ENCODE results near the gene ITGB8.

Gene ITGB8

DNA sequence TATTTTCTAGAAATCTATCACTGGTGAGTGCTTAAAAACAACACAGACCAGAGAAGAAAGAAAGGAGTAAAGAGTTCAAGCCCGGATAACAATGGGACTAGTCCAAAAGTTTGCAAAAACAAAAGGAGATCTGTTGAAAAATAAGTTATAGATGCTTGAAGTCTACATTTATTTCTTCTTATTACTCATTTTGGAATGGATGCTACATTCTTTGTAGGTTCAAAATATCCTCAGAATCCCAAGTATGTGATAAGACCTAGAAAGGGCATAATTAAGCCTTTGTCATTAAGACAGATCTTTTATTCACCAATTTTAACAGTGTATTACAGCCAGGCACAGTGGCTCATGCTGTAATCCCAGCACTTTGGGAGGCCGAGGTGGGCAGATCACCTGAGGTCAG is 42.7 kb upstream of the ITGB8 start:
- POLR2A ChIA-PET: no interaction called here
- TF ChIP-seq, protein P1, sequence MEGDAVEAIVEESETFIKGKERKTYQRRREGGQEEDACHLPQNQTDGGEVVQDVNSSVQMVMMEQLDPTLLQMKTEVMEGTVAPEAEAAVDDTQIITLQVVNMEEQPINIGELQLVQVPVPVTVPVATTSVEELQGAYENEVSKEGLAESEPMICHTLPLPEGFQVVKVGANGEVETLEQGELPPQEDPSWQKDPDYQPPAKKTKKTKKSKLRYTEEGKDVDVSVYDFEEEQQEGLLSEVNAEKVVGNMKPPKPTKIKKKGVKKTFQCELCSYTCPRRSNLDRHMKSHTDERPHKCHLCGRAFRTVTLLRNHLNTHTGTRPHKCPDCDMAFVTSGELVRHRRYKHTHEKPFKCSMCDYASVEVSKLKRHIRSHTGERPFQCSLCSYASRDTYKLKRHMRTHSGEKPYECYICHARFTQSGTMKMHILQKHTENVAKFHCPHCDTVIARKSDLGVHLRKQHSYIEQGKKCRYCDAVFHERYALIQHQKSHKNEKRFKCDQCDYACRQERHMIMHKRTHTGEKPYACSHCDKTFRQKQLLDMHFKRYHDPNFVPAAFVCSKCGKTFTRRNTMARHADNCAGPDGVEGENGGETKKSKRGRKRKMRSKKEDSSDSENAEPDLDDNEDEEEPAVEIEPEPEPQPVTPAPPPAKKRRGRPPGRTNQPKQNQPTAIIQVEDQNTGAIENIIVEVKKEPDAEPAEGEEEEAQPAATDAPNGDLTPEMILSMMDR (IDR thresholded peaks at IDR 0.05; ENCODE audit: control extremely low read depth, extremely low read depth, low read depth, missing control alignments): no peak
- CTCF ChIA-PET: interaction anchor here (1.2 to 1.5 kb wide), 2 partner anchors 11 to 21 kb away, joined by 3 to 5 read pairs; no protein-coding TSS in a partner anchor
- DNase-seq (ENCODE audit: extremely low spot score): no peak

DNA sequence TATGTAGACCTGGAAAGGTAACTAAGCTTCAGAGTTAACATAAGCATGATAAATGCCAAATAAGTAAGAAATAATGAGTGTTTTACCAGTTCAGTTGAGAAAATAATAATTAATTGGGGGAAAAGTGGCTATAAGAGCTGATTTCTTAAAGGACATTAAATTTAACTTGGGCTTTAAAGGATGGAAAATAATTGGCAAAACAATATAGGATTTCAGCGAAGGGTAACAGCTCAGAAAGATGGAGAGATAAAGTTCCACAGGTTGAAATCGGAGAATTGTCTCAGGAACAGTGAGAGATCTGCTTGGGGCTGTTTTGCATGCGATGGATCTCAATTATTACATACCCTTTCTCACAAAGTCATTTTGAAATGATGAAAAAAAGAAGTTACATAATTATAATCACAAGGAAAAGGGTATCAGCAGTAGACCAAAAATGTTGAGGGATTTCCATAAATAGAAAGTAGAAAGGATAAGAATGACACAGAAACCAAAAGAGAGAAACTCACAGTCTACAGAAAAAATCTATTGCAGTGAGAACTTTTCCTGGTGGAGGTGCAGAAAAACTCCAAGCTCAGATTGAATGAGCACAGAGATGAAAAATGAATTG is 40.1 kb upstream of the ITGB8 start:
- POLR2A ChIA-PET: no interaction called here
- TF ChIP-seq, protein P1 (IDR thresholded peaks at IDR 0.05; ENCODE audit: control extremely low read depth, extremely low read depth, low read depth, missing control alignments): no peak
- CTCF ChIA-PET: interaction anchor here (1.0 to 4.4 kb wide), 2 partner anchors 10 to 25 kb away, joined by 3 to 22 read pairs; no protein-coding TSS in a partner anchor
- DNase-seq (ENCODE audit: extremely low spot score): no peak

DNA sequence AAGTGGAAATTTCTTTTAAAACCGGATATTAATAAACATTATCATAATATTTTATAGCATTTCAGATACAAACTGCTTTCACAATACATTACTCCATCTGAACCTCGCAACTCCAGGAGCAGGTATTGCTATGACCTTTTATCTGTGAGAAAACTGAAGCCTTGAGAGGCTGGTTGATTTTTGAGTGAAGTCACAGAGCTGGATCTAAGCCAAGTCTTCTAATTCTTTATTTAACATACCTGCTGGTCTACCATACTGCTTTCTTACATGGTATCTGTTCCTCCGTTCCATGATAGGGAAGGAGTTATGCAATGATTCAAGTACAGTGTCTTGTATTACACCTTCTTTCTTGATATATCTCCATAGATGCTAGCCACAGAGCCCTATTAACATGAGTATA is 37.4 kb upstream of the ITGB8 start:
- ChIA-PET CTCF (no interaction called here), POLR2A (no interaction called here)
- DNase-seq (ENCODE audit: extremely low spot score): no peak
- TF ChIP-seq, protein P1 (IDR thresholded peaks at IDR 0.05; ENCODE audit: control extremely low read depth, extremely low read depth, low read depth, missing control alignments): no peak

DNA sequence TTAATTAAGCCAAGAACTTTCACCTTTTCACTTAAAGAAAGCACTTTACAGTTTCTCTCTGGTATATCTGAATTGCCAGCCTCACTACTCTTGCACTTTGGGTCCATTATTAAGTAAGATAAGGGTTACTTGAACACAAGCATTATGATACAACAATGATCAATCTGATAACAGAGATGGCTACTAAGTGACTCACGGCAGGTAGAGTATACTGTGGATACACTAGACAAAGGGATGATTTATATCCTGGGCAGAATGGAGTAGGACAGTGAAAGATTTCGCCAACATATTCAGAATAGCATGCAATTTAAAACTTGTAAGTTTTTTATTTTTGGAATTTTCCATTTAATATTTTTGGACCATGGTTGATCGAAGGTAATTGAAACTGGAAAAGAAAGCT is 34.3 kb upstream of the ITGB8 start:
- no peak for DNase-seq (ENCODE audit: extremely low spot score)
- TF ChIP-seq, protein P1 (IDR thresholded peaks at IDR 0.05; ENCODE audit: control extremely low read depth, extremely low read depth, low read depth, missing control alignments): no peak
- POLR2A ChIA-PET: no interaction called here
- CTCF ChIA-PET: interaction anchor here (1.0 to 2.0 kb wide), 2 partner anchors 10 to 46 kb away, joined by 3 to 4 read pairs; no protein-coding TSS in a partner anchor

DNA sequence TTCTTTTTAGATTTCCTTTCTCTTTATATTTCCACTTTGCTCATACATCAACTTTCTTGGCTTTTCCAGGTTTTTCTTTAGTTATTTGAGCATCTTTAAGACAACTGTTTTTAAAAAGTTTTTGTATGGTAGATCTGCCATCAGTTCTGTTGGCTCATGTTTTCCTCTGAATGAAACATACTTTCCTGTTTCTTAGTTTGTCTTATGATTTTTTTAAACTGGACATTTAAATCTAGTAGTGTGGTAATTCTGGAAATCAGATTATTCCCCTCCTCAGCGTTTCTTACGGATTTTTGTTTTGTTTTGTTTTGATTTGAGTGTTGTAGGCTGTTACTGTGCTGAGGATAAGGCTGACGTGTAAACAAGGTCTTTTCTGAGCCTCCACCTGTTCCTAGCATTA is 33.8 kb upstream of the ITGB8 start:
- no peak for DNase-seq (ENCODE audit: extremely low spot score)
- POLR2A ChIA-PET: no interaction called here
- TF ChIP-seq, protein P1 (IDR thresholded peaks at IDR 0.05; ENCODE audit: control extremely low read depth, extremely low read depth, low read depth, missing control alignments): no peak
- CTCF ChIA-PET: interaction anchor here (0.9 to 2.0 kb wide), 3 partner anchors 10 to 77 kb away, joined by 3 to 4 read pairs (median 3); no protein-coding TSS in a partner anchor

DNA sequence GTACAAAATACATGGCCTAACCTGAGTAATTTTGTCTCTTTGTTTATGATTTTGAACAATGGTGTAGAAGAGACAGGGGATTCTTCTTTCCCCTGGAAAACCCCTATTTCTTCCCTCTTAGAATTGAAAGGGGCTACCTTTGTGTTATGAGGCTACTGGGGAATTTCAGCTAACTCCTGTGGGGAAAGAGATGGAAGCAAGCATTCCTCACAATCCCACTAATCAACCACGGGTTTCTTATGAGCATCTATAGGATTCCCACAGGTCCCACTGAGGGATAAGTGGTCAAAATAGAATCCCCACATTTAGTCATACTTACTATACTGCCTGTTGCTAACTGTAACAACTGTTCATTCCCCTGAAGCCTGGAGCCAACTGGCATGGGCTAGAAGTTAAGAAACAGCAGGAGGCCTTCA is 32.2 kb upstream of the ITGB8 start:
- no peak for DNase-seq (ENCODE audit: extremely low spot score)
- CTCF ChIA-PET: interaction anchor here (1.0 to 6.9 kb wide), 6 partner anchors 8 to 130 kb away, joined by 3 to 47 read pairs (median 4); no protein-coding TSS in a partner anchor
- POLR2A ChIA-PET: interaction anchor here (0.5 kb wide), 1 partner anchor 1776 kb away, joined by 5 read pairs; no protein-coding TSS in a partner anchor

More for the DNA sequence above, 32.2 kb upstream of the ITGB8 start:
- TF ChIP-seq, protein P1 (IDR thresholded peaks at IDR 0.05; ENCODE audit: control extremely low read depth, extremely low read depth, low read depth, missing control alignments): no peak
